ENCODE data around the gene SUGCT.

The SUGCT gene

DNA sequence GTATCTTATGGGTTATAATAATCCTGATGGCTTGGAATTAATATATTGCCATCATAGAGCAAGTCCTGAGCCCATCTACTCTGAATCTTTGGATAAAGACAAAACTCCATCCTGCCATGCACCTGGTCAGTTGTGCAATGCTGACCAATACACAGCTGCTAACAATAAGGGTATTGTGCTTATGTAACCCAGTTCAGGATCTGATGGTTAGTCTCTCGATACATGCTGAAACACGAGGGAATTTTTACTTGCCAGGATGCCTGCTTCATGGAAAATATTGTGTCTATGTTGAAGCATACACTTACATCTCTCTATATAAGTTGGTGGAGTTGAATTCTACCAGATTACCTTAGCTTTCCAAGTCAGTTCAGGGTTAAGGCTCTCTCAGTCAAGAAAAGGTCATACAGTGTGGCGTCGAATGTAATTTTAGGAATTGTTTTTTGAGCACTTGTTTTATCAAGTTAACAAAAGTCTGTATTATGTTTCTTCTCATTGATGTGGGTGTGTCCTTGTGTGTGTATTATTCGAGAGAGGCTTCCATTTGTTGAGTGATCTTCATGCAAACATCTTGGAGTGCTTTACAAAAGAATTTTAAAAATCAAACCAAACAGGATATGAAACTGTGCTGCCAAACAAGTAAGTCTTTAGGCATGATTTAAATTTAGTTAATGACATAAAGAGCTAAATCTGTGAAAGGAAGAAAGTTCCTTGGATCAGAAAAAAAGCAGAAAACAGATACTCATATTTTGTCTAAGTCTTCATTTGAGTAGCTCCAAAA is 449.1 kb downstream of the SUGCT start:
- TF ChIP-seq CTCF (IDR thresholded peaks at IDR 0.05; ENCODE audit: extremely low read depth, insufficient read depth, missing control alignments): no peak
- no peak for DNase-seq (ENCODE audit: low spot score)

DNA sequence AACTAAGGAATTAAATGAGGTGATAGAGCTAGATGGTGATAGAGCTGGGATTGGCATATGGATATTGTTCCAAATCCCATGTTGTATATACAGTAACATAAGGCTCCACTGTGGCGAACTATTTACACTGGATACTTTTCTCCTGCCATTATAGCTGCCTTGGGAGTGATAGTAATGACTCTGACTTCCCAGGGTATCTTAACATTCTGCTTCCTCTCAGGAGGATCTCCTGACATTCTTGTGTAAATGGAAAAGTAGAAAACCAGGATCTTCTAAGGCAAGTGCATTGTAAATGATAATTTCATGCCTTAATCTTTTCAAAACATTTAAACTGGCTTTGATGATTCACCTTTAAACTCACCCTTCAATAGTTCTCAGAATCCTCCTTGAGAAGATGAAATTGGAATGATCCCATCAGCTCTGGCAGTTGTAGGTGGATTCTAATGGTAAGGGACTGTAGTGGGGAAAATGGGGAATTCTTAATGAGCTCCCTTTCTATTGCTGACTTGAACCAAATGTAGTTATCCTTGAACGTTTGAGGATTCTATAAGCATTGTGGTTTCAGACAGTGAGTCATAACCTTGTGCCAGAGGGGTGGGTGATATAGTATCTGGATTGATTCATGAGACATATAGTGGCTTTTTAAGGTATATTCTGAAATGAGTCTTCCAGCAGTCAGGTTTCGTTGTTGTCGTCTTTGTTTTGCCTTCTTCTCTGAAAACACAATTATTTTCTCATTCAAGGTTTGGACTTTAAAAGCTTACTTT is 450.0 kb downstream of the SUGCT start:
- in situ Hi-C loops (cut with MboI; ENCODE audit: low pct_unique_long_range_greater_than_20kb, low sequenced_read_pairs, unreplicated experiment): no loop called here
- DNase-seq (ENCODE audit: low spot score): no peak
- no peak for TF ChIP-seq CTCF (IDR thresholded peaks at IDR 0.05; ENCODE audit: extremely low read depth, insufficient read depth, missing control alignments)

More for the DNA sequence above, 449.1 kb downstream of the SUGCT start:
- in situ Hi-C loops (cut with MboI; ENCODE audit: low pct_unique_long_range_greater_than_20kb, low sequenced_read_pairs, unreplicated experiment): no loop called here

DNA sequence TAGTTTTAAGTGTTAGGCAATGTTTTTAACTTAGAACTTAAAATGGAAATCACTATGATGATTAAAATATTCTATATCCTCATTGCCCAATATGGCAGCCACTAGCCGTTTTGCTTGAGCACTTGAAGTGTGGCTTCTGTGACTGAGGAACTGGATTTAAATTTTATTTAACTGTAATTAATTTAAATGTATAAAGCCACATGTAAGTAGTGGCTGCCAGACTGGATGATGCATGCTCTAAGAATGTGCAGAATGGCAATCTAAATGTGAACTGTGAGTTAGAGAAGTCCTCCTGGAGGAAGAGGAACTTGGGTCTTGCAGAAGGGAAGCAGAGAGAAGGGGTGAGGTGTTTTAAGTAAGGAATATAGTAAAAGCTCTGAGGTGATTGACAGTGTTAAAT is 451.4 kb downstream of the SUGCT start:
- in situ Hi-C loops (cut with MboI; ENCODE audit: low pct_unique_long_range_greater_than_20kb, low sequenced_read_pairs, unreplicated experiment): no loop called here
- TF ChIP-seq CTCF (IDR thresholded peaks at IDR 0.05; ENCODE audit: extremely low read depth, insufficient read depth, missing control alignments): no peak
- DNase-seq (ENCODE audit: low spot score): no peak

GRCh38 chr7:40587419-40587818 is 452.6 kb downstream of the SUGCT start:
- no peak for TF ChIP-seq CTCF (IDR thresholded peaks at IDR 0.05; ENCODE audit: extremely low read depth, insufficient read depth, missing control alignments)
- in situ Hi-C loops (cut with MboI; ENCODE audit: low pct_unique_long_range_greater_than_20kb, low sequenced_read_pairs, unreplicated experiment): no loop called here
- DNase-seq (ENCODE audit: low spot score): no peak

GRCh38 chr7:40595129-40595528 is 460.3 kb downstream of the SUGCT start:
- TF ChIP-seq CTCF (IDR thresholded peaks at IDR 0.05; ENCODE audit: extremely low read depth, insufficient read depth, missing control alignments): no peak
- DNase-seq (ENCODE audit: low spot score): no peak
- in situ Hi-C loops (cut with MboI; ENCODE audit: low pct_unique_long_range_greater_than_20kb, low sequenced_read_pairs, unreplicated experiment): no loop called here

DNA sequence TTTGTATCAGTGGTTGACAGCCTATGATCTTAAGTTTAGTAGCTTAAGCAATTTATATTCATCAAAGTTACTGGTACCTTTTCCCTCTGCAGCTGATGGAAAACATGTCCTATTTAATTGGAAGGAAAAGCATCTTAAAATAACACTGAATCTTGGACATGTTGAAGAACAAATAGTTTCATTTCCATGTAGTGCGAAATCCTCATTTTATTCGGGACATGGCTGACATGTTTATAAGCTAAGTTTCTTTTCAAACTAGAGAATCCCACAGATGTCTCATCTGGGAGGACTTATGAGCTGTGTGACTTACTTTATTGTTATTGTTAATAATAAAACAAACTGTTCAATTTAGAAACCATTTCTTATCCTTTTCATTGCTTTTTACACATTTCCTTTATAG is 461.0 kb downstream of the SUGCT start:
- in situ Hi-C loops (cut with MboI; ENCODE audit: low pct_unique_long_range_greater_than_20kb, low sequenced_read_pairs, unreplicated experiment): no loop called here
- no peak for DNase-seq (ENCODE audit: low spot score)
- TF ChIP-seq CTCF (IDR thresholded peaks at IDR 0.05; ENCODE audit: extremely low read depth, insufficient read depth, missing control alignments): no peak

Data from GM13977 (cell line).